Activated naive CD4-positive, alpha-beta T cell treated with anti-CD3 and anti-CD28 coated beads for 36 hours (primary cell): ENCODE data around the gene EGR1. TPM values are rescaled to one million over a fixed set of nuclear protein-coding genes. Genes with fewer than 3 reads are reported as not detected.

ENCODE experiments used
- total RNA-seq, 2 experiments: library from RNA; stranded (reverse); gene quantifications; one replicate each; pipeline ENCODE4 v1.2.3, GENCODE V29; 2021

The EGR1 gene
- total RNA-seq, 2 experiments from 2014 or later: 20.4 to 20.7 TPM

Other genes starting within 250 kb of the EGR1 start
- not detected for gene GFRA3, start 190.9 kb upstream of the EGR1 start, total RNA-seq
- gene CDC25C, start 133.7 kb upstream of the EGR1 start, total RNA-seq: 10 to 100 TPM; 23.2 to 26.6 TPM
- 10 to 100 TPM; 20.7 to 21.8 TPM for gene FAM53C, start 127.2 kb upstream of the EGR1 start, total RNA-seq
- 10 to 100 TPM; 33.4 to 36.2 TPM for gene KDM3B, start 112.8 kb upstream of the EGR1 start, total RNA-seq
- 1 to 10 TPM; 1.8 to 2.2 TPM for gene REEP2, start 26.4 kb upstream of the EGR1 start, total RNA-seq
- 100 to 1,000 TPM in 1 of 2 experiments, 10 to 100 TPM in 1; 99.8 to 107 TPM for gene ETF1, start 77.8 kb downstream of the EGR1 start, total RNA-seq
- 100 to 1,000 TPM; 457 to 472 TPM for gene HSPA9, start 109.9 kb downstream of the EGR1 start, total RNA-seq